H1 (cell line): ENCODE data around the gene TTC27.

Experiments used
- CTCF ChIP-seq, 3 experiments: IDR thresholded peaks; 1 replicate in 2 of 3; 2 replicates in 1 of 3; pipeline versions ENCODE4 v1.5.1 to v1.6.1; 2011; ENCODE audit warnings: low read length in 3 of 3, mild to moderate bottlenecking in 3 of 3, inconsistent platforms in 2 of 3, low read depth in 1 of 3, moderate library complexity in 1 of 3; ENCODE audit not compliant: insufficient read depth in 1 of 3; ENCODE audit errors: control extremely low read depth in 1 of 3
- GABPA ChIP-seq: IDR thresholded peaks from 2 replicates; pipeline ENCODE4 v1.6.1; 2011; ENCODE audit warnings: mild to moderate bottlenecking, low read length, moderate library complexity, borderline replicate concordance; ENCODE audit not compliant: insufficient read depth

DNA sequence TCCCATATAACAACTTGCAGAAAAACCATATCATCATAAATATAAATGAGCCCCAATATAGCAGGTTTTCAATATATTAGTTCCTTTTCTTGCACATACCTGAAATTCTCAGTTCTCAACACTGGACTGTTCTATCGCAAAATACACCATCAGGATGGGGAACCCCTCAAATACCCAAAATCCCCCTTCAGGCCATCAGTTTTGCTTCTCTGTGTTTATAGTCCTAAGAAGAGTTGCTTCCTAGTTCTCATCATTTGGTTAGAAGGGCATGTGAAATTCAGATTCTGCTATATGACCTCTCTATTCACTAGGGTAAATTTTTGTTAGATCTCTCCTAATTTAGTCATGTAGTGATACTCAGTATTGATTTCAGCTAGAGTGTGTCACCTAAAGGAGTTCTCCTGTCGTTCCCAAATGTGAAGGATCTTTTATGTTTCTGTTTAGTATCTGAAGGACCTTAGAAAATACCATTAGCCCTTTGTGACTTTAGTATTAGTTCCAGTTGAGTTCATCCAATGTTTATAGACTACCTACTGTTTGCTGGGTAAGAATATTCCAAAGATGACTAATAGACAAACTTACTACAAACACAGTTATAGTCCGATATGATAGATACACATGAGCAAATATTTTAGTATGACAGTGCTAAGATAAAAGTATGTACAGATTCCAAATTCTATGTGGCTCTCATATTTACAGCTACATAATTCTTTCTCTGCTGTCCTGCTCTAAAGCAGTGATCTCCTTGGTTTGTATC is 115.8 kb downstream of the TTC27 start:
- TF ChIP-seq CTCF (IDR thresholded peaks at IDR 0.05; ENCODE audit: control extremely low read depth in 1 of 3, insufficient read depth in 1 of 3, low read depth in 1 of 3, low read length in 3 of 3), result no peak
- TF ChIP-seq GABPA, result no peak
